Muscle of leg (tissue), 11 donors: ENCODE measurements around the gene MESD. TPM values are rescaled to one million over a fixed set of nuclear protein-coding genes. Genes with fewer than 3 reads are reported as not detected.

Experiments
- DNase-seq: peaks from one replicate; pipeline ENCODE4 v3.0.0; 2013
- H3K27ac ChIP-seq: one replicate; pipeline ENCODE4 v1.5.1; 2013; ENCODE audit warnings: mild to moderate bottlenecking, low read length, control low read depth
- H3K27me3 ChIP-seq: one replicate; pipeline ENCODE4 v1.6.1; 2013; ENCODE audit warnings: low read length; ENCODE audit not compliant: control insufficient read depth, insufficient read depth
- H3K36me3 ChIP-seq: one replicate; pipeline ENCODE4 v1.6.1; 2013; ENCODE audit warnings: low read length; ENCODE audit not compliant: control insufficient read depth, insufficient read depth
- H3K4me1 ChIP-seq: one replicate; pipeline ENCODE4 v1.6.1; 2013; ENCODE audit warnings: low read length; ENCODE audit not compliant: control insufficient read depth, insufficient read depth
- H3K4me3 ChIP-seq: one replicate; pipeline ENCODE4 v1.5.1; 2013; ENCODE audit warnings: low read length, control low read depth
- H3K9me3 ChIP-seq: replicated peaks from 2 replicates; pipeline ENCODE4 v1.6.1; 2013; ENCODE audit warnings: low read depth, low read length; ENCODE audit not compliant: control insufficient read depth
- WGBS: methylation state at CpG from one replicate; pipeline ENCODE4 v1.1.5; 2013; ENCODE audit warnings: missing lambda C conversion rate; ENCODE audit not compliant: insufficient coverage; 5-methylcytosine and 5-hydroxymethylcytosine counted together
- polyA plus RNA-seq, 8 donors: library from polyadenylated mRNA; unstranded; fragments of 120-200 nt; gene quantifications; one replicate each; pipeline versions ENCODE4 v1.2.1 to v1.2.3, GENCODE V29; 2013; ENCODE audit warnings: inconsistent platforms in 1 of 8, low replicate concordance in 1 of 8; ENCODE audit not compliant: insufficient read length in 8 of 8, insufficient read depth in 1 of 8
- total RNA-seq: library from RNA; stranded (reverse); fragments of 120-200 nt; gene quantifications from one replicate; pipeline ENCODE4 v1.2.4, GENCODE V29; 2013

MESD gene
- total and polyA plus RNA-seq, 9 donors = 18.0 to 26.7 (median 22.3) TPM

GRCh38 chr15:80953001-80953952, 36.3 kb downstream of the MESD start:
- H3K36me3 ChIP-seq = peaks cover 36% of the 10 kb centered on the region
- no peaks in the 10 kb centered on the region for H3K27me3 ChIP-seq
- peaks cover 5% of the 10 kb centered on the region for H3K4me1 ChIP-seq
- no peak overlapping the region for H3K27ac ChIP-seq
- H3K4me3 ChIP-seq = no peak overlapping the region
- no peak for DNase-seq
- 92% methylated on average over 9 of the region's 12 CpGs for WGBS
- H3K9me3 ChIP-seq = no peaks in the 10 kb centered on the region

- peaks cover 49% of the 10 kb centered on the region for H3K36me3 ChIP-seq
Measured at GRCh38 chr15:80951941-80952340, 37.7 kb downstream of the MESD start.

DNA sequence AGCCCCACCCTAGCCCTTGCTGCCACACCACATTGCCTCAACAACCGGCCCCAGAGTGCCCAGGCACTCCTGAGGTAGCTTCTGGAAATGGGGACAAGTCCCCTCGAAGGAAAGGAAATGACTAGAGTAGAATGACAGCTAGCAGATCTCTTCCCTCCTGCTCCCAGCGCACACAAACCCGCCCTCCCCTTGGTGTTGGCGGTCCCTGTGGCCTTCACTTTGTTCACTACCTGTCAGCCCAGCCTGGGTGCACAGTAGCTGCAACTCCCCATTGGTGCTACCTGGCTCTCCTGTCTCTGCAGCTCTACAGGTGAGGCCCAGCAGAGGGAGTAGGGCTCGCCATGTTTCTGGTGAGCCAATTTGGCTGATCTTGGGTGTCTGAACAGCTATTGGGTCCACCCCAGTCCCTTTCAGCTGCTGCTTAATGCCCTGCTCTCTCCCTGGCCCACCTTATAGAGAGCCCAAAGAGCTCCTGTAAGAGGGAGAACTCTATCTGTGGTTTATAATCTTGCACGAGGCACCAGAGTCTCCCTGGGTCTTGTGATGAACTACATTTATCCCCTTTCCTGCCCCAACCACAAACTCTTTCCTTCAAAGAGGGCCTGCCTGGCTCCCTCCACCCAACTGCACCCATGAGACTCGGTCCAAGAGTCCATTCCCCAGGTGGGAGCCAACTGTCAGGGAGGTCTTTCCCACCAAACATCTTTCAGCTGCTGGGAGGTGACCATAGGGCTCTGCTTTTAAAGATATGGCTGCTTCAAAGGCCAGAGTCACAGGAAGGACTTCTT, 39.1 kb downstream of the MESD start:
- Histone ChIP-seq H3K27ac (no peak overlapping the region), H3K9me3 (no peaks in the 10 kb centered on the region), H3K27me3 (no peaks in the 10 kb centered on the region), H3K4me3 (no peak overlapping the region), H3K36me3 (peaks cover 59% of the 10 kb centered on the region), H3K4me1 (peaks cover 5% of the 10 kb centered on the region)
- 92% methylated on average over 5 of the region's 8 CpGs for WGBS
- no peak for DNase-seq

More at GRCh38 chr15:80951941-80952340, 37.7 kb downstream of the MESD start:
- H3K27ac ChIP-seq = no peak overlapping the region
- H3K4me3 ChIP-seq = no peak overlapping the region
- no peaks in the 10 kb centered on the region for H3K9me3 ChIP-seq
- H3K4me1 ChIP-seq = peaks cover 5% of the 10 kb centered on the region
- 73% methylated on average over 4 of the region's 5 CpGs for WGBS
- H3K27me3 ChIP-seq = no peaks in the 10 kb centered on the region
- no peak for DNase-seq

DNA sequence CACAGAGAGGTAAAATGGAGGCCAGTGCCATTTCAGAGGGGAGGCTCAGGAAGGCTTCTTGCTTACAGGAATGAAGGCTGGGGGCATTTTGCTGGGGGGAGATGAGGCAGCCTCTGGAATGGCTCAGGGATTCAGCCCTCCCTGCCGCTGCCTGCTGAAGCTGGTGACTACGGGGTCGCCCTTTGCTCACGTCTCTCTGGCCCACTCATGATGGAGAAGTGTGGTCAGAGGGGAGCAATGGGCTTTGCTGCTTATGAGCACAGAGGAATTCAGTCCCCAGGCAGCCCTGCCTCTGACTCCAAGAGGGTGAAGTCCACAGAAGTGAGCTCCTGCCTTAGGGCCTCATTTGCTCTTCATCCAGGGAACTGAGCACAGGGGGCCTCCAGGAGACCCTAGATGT, 39.9 kb downstream of the MESD start:
- Histone ChIP-seq H3K27ac (no peak overlapping the region), H3K9me3 (no peaks in the 10 kb centered on the region), H3K4me3 (no peak overlapping the region), H3K27me3 (no peaks in the 10 kb centered on the region), H3K36me3 (peaks cover 59% of the 10 kb centered on the region), H3K4me1 (peaks cover 5% of the 10 kb centered on the region)
- WGBS = 97% methylated on average over 4 of the region's 4 CpGs
- DNase-seq = no peak

GRCh38 chr15:80948651-80949292, 40.8 kb downstream of the MESD start:
- no peak for DNase-seq
- peaks cover 65% of the 10 kb centered on the region for H3K36me3 ChIP-seq
- no peaks in the 10 kb centered on the region for H3K9me3 ChIP-seq
- no peak overlapping the region for H3K4me3 ChIP-seq
- 90% methylated on average over 10 of the region's 13 CpGs for WGBS
- H3K27me3 ChIP-seq = no peaks in the 10 kb centered on the region
- no peak overlapping the region for H3K27ac ChIP-seq
- peaks cover 5% of the 10 kb centered on the region for H3K4me1 ChIP-seq

DNA sequence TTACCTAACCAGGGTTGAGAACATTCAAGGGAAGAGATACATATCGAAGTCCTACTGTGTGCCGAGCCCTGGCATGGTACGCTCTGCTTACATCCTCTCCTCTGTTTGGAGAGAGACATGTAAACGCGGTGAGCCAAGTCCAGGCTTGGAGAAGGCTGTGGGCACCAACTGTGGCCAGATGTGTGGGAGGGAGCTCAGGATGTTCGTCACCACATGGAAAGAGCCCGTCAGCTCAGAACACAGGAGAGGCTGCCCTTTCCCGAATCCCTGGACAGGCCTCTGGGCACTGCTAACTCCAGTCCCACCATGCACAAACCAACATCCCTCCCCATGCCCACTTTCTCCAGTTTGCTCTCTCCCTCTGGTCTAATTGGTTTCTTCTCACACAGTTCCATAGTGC, 43.0 kb downstream of the MESD start:
- Histone ChIP-seq H3K36me3 (peaks cover 59% of the 10 kb centered on the region), H3K9me3 (no peaks in the 10 kb centered on the region), H3K4me3 (no peak overlapping the region), H3K27ac (no peak overlapping the region), H3K4me1 (peaks cover 13% of the 10 kb centered on the region), H3K27me3 (no peaks in the 10 kb centered on the region)
- DNase-seq = no peak
- 97% methylated on average over 5 of the region's 8 CpGs for WGBS

DNA sequence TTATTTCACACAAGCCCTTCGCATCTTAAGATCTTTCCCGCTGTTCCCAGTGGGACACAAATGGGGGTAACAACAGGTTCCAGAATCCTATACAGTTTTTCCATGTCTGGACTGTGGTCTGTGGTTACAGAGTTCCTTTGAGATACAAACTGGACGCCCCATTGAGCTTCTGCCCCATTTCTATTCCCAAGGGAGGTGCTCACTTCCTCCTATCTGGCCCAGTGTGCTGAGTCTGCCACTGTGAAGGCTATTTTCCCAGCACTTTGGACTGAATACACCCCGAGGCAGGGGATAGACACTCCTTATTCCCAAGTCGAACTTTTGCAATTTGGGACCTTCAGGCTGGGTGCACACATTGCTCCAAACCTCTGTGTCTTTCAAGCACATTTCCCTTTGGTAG, 44.0 kb downstream of the MESD start:
- peaks cover 58% of the 10 kb centered on the region for H3K36me3 ChIP-seq

DNA sequence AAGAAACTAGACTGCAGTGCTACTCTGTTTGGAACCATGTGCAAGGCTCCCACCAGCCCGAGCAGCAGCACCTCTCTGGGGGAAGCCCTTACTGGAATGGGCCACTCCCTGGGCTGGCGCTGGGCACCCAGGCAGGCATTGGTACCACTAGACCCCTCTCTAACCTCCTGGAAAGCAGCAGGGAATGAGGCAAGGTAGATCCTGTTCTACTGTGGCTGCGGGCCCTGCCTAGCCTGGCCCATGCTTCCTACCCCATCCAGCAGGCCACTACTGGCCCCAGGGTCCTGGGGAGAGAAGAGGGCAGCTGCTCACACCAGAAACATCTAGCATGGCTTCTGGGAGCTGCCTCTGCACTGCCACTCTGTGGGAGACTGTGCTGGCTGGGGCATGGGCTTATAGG, 44.8 kb downstream of the MESD start:
- H3K27ac ChIP-seq = no peak overlapping the region
- WGBS = 90% methylated on average over 3 of the region's 3 CpGs
- H3K36me3 ChIP-seq = peaks cover 52% of the 10 kb centered on the region
- H3K4me1 ChIP-seq = peaks cover 19% of the 10 kb centered on the region
- no peaks in the 10 kb centered on the region for H3K27me3 ChIP-seq
- H3K9me3 ChIP-seq = no peaks in the 10 kb centered on the region
- no peak overlapping the region for H3K4me3 ChIP-seq
- DNase-seq = no peak

More for the DNA sequence above, 44.0 kb downstream of the MESD start:
- WGBS = 85% methylated on average over 2 of the region's 5 CpGs
- no peaks in the 10 kb centered on the region for H3K9me3 ChIP-seq
- H3K27me3 ChIP-seq = no peaks in the 10 kb centered on the region
- H3K4me3 ChIP-seq = no peak overlapping the region
- peaks cover 13% of the 10 kb centered on the region for H3K4me1 ChIP-seq
- no peak overlapping the region for H3K27ac ChIP-seq
- no peak for DNase-seq

- H3K4me1 ChIP-seq = peaks cover 14% of the 10 kb centered on the region
- WGBS = 59% methylated on average over 13 of the region's 16 CpGs
- H3K27me3 ChIP-seq = no peaks in the 10 kb centered on the region
- peaks cover 35% of the 10 kb centered on the region for H3K36me3 ChIP-seq
- no peak overlapping the region for H3K27ac ChIP-seq
- DNase-seq = peak; percentile 88
- no peak overlapping the region for H3K4me3 ChIP-seq
- H3K9me3 ChIP-seq = no peaks in the 10 kb centered on the region
Measured at GRCh38 chr15:80942746-80943565, 46.7 kb downstream of the MESD start.
